Ovary (tissue), 9 donors: Measurements from ENCODE around the gene VMP1. TPM values are rescaled to one million over a fixed set of nuclear protein-coding genes. Genes with fewer than 3 reads are reported as not detected.
A peak's percentile ranks its signal among the peaks of the same experiment; 100 is the strongest.
"Not testable (repeated sequence)": the region's sequence is repeated elsewhere in the genome, so short reads cannot be mapped to it uniquely, and the experiment has no call there.

Experiments
- DNase-seq, 5 donors: peaks; one replicate each; pipeline ENCODE4 v3.0.0-alpha.2; 2019 to 2020
- H3K27ac ChIP-seq, 2 donors: fragments of 200-600 bp; one replicate each; pipeline versions ENCODE4 v1.5.1 to v1.8.0; 2019 to 2022
- H3K27me3 ChIP-seq: fragments of 200-600 bp; one replicate; pipeline ENCODE4 v1.8.0; 2022
- H3K36me3 ChIP-seq: fragments of 200-600 bp; sonication (generic); one replicate; pipeline ENCODE4 v1.5.1; 2019
- H3K4me1 ChIP-seq: one replicate; pipeline ENCODE4 v1.8.1; 2013; ENCODE audit warnings: mild to moderate bottlenecking, moderate library complexity; ENCODE audit not compliant: insufficient read depth
- H3K4me3 ChIP-seq: fragments of 200-600 bp; sonication (generic); one replicate; pipeline ENCODE4 v1.5.1; 2017
- H3K9me3 ChIP-seq, 2 donors: fragments of 200-600 bp in 1 of 2; sonication (generic) in 1 of 2; one replicate each; pipeline versions ENCODE4 v1.5.1 to v1.8.1; 2013 to 2019; ENCODE audit warnings: mild to moderate bottlenecking in 1 of 2, moderate library complexity in 1 of 2
- CTCF ChIP-seq, 3 donors: fragments of 450-650 bp in 2 of 3; fragments of 200-600 bp in 1 of 3; IDR thresholded peaks; one replicate each; pipeline versions ENCODE4 v1.5.1 to v1.8.0; 2016 to 2022; ENCODE audit warnings: antibody characterized with exemption in 3 of 3, mild to moderate bottlenecking in 1 of 3
- EP300 ChIP-seq: sonication (generic); formaldehyde crosslinking; IDR thresholded peaks from one replicate; pipeline ENCODE4 v1.6.1; 2017; ENCODE audit warnings: antibody characterized with exemption
- POLR2A ChIP-seq: fragments of 450-650 bp; IDR thresholded peaks from one replicate; pipeline ENCODE4 v1.6.1; 2017; ENCODE audit warnings: antibody characterized with exemption, mild to moderate bottlenecking, moderate library complexity
- WGBS, 3 donors: extraction: QIAGEN DNeasy Blood & Tissue Kit in 1 of 3; methylation state at CpG; one replicate each; pipeline versions ENCODE4 v1.1.5 to v1.1.7; 2013 to 2017; 5-methylcytosine and 5-hydroxymethylcytosine counted together
- intact Hi-C, 4 donors: fragments of 100-400 bp; cut with DNase I; formaldehyde crosslinking; loops; one replicate each; pipeline versions ENCODE4 v1.11.0 to v1.15.1; 2022 to 2023
- polyA plus RNA-seq, 2 donors: library from polyadenylated mRNA; stranded (reverse); fragments of 200-250 nt in 1 of 2; fragments of 350-450 nt in 1 of 2; fragmentation: Illumina TruSeq in 1 of 2; extraction: RNeasy Lipid Tissue Mini Kit (QIAGEN cat#74804) in 1 of 2; gene quantifications; one replicate each; pipeline ENCODE4 v1.2.3, GENCODE V29; 2013 to 2014
- total RNA-seq, 7 donors: library from RNA; depleted of rRNA in 2 of 7; stranded (reverse); fragments of >200 nt in 2 of 7; fragmentation: NEBNext Ultra II Directional in 3 of 7; extraction: Animal tissue kit (Norgen Biotek cat#: 25700) in 3 of 7; gene quantifications; one replicate each; pipeline versions ENCODE4 v1.1.0 to v1.2.4, GENCODE V29; 2016 to 2023
- donor health status: DM: no; HTN: no; CAD: no; lungs with moderate emphysema.
- donor health status: DM: no; HTN: no; CAD: no.
- donor health status: Bipolar disorder and iron deficiency.
- donor health status: DM: yes; HTN: yes; CAD: no.
- donor health status: DM: no; HTN: no; CAD: no.
- donor health status: DM: yes; HTN: yes; CAD: no.

Gene VMP1
- total and polyA plus RNA-seq, 9 donors, result 63.5 to 667 (median 154) TPM

GRCh38 chr17:59863616-59864015 is 156.2 kb downstream of the VMP1 start:
- 69 to 83% (median 76%) methylated on average over 3 of the region's 3 CpGs for WGBS, 3 donors
- H3K27ac ChIP-seq, result no peak overlapping the region
- DNase-seq, result no peak
- H3K27me3 ChIP-seq, result no peaks in the 10 kb centered on the region
- H3K9me3 ChIP-seq, result no peaks in the 10 kb centered on the region
- no peak overlapping the region for H3K4me3 ChIP-seq
- TF ChIP-seq POLR2A, result no peak
- no peak for TF ChIP-seq EP300
- no peak for TF ChIP-seq CTCF (IDR thresholded peaks at IDR 0.05)
- no peaks in the 10 kb centered on the region for H3K4me1 ChIP-seq
- intact Hi-C loops, result loop anchor here in 1 of 4 donors (5.0 kb wide), 1 partner anchor 116 kb away; no protein-coding TSS in a partner anchor
- no peaks in the 10 kb centered on the region for H3K36me3 ChIP-seq

DNA sequence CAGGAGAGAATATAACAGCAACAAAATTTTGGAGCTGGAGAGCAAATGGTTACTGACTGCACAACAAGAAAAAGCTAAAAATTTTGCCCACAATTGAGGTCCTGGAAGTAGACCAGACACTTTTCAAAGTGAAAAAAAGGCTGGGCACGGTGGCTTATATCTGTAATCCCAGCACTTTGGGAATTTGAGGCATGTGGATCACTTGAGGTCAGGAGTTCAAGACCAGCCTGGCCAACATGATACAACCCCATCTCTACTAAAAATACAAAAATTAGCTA is 162.4 kb downstream of the VMP1 start:
- Histone ChIP-seq H3K36me3 (no peaks in the 10 kb centered on the region), H3K4me1 (no peaks in the 10 kb centered on the region), H3K27me3 (no peaks in the 10 kb centered on the region), H3K9me3 (no peaks in the 10 kb centered on the region), H3K4me3 (no peak overlapping the region), H3K27ac (no peak overlapping the region)
- no peak for DNase-seq
- WGBS, 3 donors, result 16 to 21% (median 17%) methylated on average over 1 of the region's 1 CpG
- intact Hi-C loops, result loop anchor here in 1 of 4 donors (5.0 kb wide), 1 partner anchor 128 kb away; no protein-coding TSS in a partner anchor
- TF ChIP-seq POLR2A (no peak), CTCF (IDR thresholded peaks at IDR 0.05) (no peak), EP300 (no peak)

DNA sequence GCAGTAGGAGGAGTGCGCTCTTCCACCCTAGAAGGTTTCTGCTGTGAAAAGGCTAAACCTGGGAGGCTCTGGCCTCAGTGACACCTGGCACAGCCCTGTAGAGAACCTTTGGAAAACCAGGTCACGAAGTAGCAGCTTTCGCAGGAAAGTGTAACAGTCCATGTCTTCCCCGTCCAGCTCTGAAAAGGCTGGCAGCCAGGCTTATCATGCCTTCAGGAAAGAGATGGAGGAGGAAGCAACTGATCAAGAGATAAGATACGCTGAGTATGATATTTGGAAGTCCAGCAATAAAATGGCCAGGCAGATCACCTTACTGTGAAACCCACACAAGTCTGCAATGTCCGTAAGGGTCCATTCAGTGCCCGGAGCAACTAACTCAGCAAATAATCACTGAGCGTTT is 163.0 kb downstream of the VMP1 start:
- peak in 1 of 5 donors; percentile 15 for DNase-seq
- H3K36me3 ChIP-seq, result no peaks in the 10 kb centered on the region

GRCh38 chr17:59872351-59872750 is 164.9 kb downstream of the VMP1 start:
- no peaks in the 10 kb centered on the region for H3K27me3 ChIP-seq
- H3K4me3 ChIP-seq, result no peak overlapping the region
- no peak for TF ChIP-seq CTCF (IDR thresholded peaks at IDR 0.05)
- TF ChIP-seq POLR2A, result no peak
- no peak for TF ChIP-seq EP300
- no peak for DNase-seq
- intact Hi-C loops, result no loop called here
- no peaks in the 10 kb centered on the region for H3K36me3 ChIP-seq
- no peaks in the 10 kb centered on the region for H3K9me3 ChIP-seq
- no peak overlapping the region for H3K27ac ChIP-seq
- no peaks in the 10 kb centered on the region for H3K4me1 ChIP-seq

More for the DNA sequence above, 163.0 kb downstream of the VMP1 start:
- TF ChIP-seq POLR2A (no peak), EP300 (no peak), CTCF (IDR thresholded peaks at IDR 0.05) (no peak)
- H3K9me3 ChIP-seq, result no peaks in the 10 kb centered on the region
- no peaks in the 10 kb centered on the region for H3K27me3 ChIP-seq
- no peak overlapping the region for H3K27ac ChIP-seq
- H3K4me1 ChIP-seq, result no peaks in the 10 kb centered on the region
- intact Hi-C loops, result no loop called here
- no peak overlapping the region for H3K4me3 ChIP-seq
- WGBS, 3 donors, result 85 to 90% (median 88%) methylated on average over 8 of the region's 8 CpGs

GRCh38 chr17:59873414-59873813 is 166.0 kb downstream of the VMP1 start:
- DNase-seq, H3K4me3 ChIP-seq, H3K36me3 ChIP-seq, H3K9me3 ChIP-seq, H3K27ac ChIP-seq, H3K27me3 ChIP-seq, H3K4me1 ChIP-seq, intact Hi-C loops: not testable (repeated sequence)
- WGBS, 3 donors, result 96 to 97% (median 97%) methylated on average over 8 of the region's 8 CpGs
